Smooth muscle cell (in vitro differentiated cells): Measurements from ENCODE around the gene STRAP. TPM values are rescaled to one million over a fixed set of nuclear protein-coding genes. Genes with fewer than 3 reads are reported as not detected.
"Not testable (repeated sequence)": the region's sequence is repeated elsewhere in the genome, so short reads cannot be mapped to it uniquely, and the experiment has no call there.

Experiments used
- DNase-seq: peaks from one replicate; lab custom pipeline; 2025; ENCODE audit not compliant: unreplicated experiment; lab: John Stamatoyannopoulos, UW
- H2AFZ ChIP-seq: fragments of 200-600 bp; sonication (generic); 2 replicates; pipeline ENCODE4 v1.6.0; 2016; ENCODE audit warnings: antibody characterized with exemption, low read depth, mild to moderate bottlenecking
- H3F3A ChIP-seq: fragments of 200-600 bp; sonication (generic); 2 replicates; pipeline ENCODE4 v1.6.0; 2017; ENCODE audit warnings: antibody characterized with exemption, low read depth
- H3K27ac ChIP-seq: fragments of 200-600 bp; sonication (generic); 2 replicates; pipeline ENCODE4 v1.5.1; 2016; ENCODE audit warnings: low read depth, mild to moderate bottlenecking
- H3K27me3 ChIP-seq: fragments of 200-600 bp; sonication (generic); 2 replicates; pipeline ENCODE4 v1.6.1; 2016; ENCODE audit warnings: low read depth, mild to moderate bottlenecking
- H3K36me3 ChIP-seq: fragments of 200-600 bp; sonication (generic); 2 replicates; pipeline ENCODE4 v1.5.1; 2016; ENCODE audit warnings: low read depth
- H3K4me1 ChIP-seq: fragments of 200-600 bp; sonication (generic); 2 replicates; pipeline ENCODE4 v1.5.1; 2016; ENCODE audit warnings: low read depth
- H3K4me2 ChIP-seq: fragments of 200-600 bp; sonication (generic); 2 replicates; pipeline ENCODE4 v1.6.0; 2016; ENCODE audit warnings: mild to moderate bottlenecking
- H3K4me3 ChIP-seq: fragments of 200-600 bp; sonication (generic); 2 replicates; pipeline ENCODE4 v1.5.1; 2016; ENCODE audit warnings: mild to moderate bottlenecking
- H3K79me2 ChIP-seq: fragments of 200-600 bp; sonication (generic); 2 replicates; pipeline ENCODE4 v1.6.0; 2016; ENCODE audit warnings: low read depth, mild to moderate bottlenecking
- H3K9ac ChIP-seq: fragments of 200-600 bp; sonication (generic); 2 replicates; pipeline ENCODE4 v1.6.0; 2016; ENCODE audit warnings: low read depth
- H3K9me3 ChIP-seq: fragments of 200-600 bp; sonication (generic); replicated peaks from 2 replicates; pipeline ENCODE4 v1.5.1; 2016; ENCODE audit warnings: low read depth
- H4K20me1 ChIP-seq: fragments of 200-600 bp; sonication (generic); 2 replicates; pipeline ENCODE4 v1.6.0; 2016; ENCODE audit warnings: low read depth
- CTCF ChIP-seq: fragments of 200-600 bp; sonication (generic); IDR thresholded peaks from 2 replicates; pipeline ENCODE4 v1.5.1; 2017; ENCODE audit warnings: borderline replicate concordance, mild to moderate bottlenecking, antibody characterized with exemption; ENCODE audit not compliant: insufficient read depth, poor library complexity, severe bottlenecking
- WGBS: methylation state at CpG from one replicate; pipeline ENCODE4 v1.1.7; 2016; ENCODE audit warnings: low lambda C conversion rate; 5-methylcytosine and 5-hydroxymethylcytosine counted together
- polyA plus RNA-seq: library from polyadenylated mRNA; unstranded; fragments of >200 nt; fragmentation: Nextera tagmentation; extraction: Ambion mirVana; gene quantifications from 2 replicates; pipeline ENCODE4 v1.2.1, GENCODE V29; 2016
- total RNA-seq: library from RNA; depleted of rRNA; stranded (reverse); fragments of >200 nt; gene quantifications from 2 replicates; pipeline ENCODE4 v1.2.3, GENCODE V29; 2014

The STRAP gene
- total and polyA plus RNA-seq, 2 experiments from 2014 or later, result 172 to 225 TPM

GRCh38 chr12:15942475-15942874 is 60.3 kb downstream of the STRAP start:
- H3F3A ChIP-seq, result no peaks in the 10 kb centered on the region
- no peaks in the 10 kb centered on the region for H3K9me3 ChIP-seq
- H4K20me1 ChIP-seq, result no peaks in the 10 kb centered on the region
- no peaks in the 10 kb centered on the region for H3K4me1 ChIP-seq
- no peak overlapping the region for H3K27ac ChIP-seq
- no peak for DNase-seq
- no peaks in the 10 kb centered on the region for H3K36me3 ChIP-seq
- no peak overlapping the region for H3K9ac ChIP-seq
- H3K79me2 ChIP-seq, result peaks cover 27% of the 10 kb centered on the region
- no peak overlapping the region for H3K4me3 ChIP-seq
- no peak for TF ChIP-seq CTCF
- WGBS, result 93% methylated on average over 5 of the region's 5 CpGs
- no peak overlapping the region for H2AFZ ChIP-seq
- H3K27me3 ChIP-seq, result no peaks in the 10 kb centered on the region
- no peak overlapping the region for H3K4me2 ChIP-seq

- H3K9me3 ChIP-seq, H3F3A ChIP-seq, H3K4me2 ChIP-seq, H3K27ac ChIP-seq, H3K4me1 ChIP-seq, H2AFZ ChIP-seq, H3K27me3 ChIP-seq, H3K4me3 ChIP-seq, DNase-seq, H4K20me1 ChIP-seq, H3K36me3 ChIP-seq, H3K9ac ChIP-seq: not testable (repeated sequence)
- peaks cover 27% of the 10 kb centered on the region for H3K79me2 ChIP-seq
- WGBS, result 99% methylated on average over 4 of the region's 5 CpGs
These were observed 61.3 kb downstream of the STRAP start for GRCh38 chr12:15943519-15943918.

GRCh38 chr12:15948461-15948860 is 66.3 kb downstream of the STRAP start:
- not testable (repeated sequence) for H3K27me3 ChIP-seq, H3K4me3 ChIP-seq, H3K9me3 ChIP-seq, H3K9ac ChIP-seq, H3K4me2 ChIP-seq, H3K36me3 ChIP-seq, H3F3A ChIP-seq, H3K27ac ChIP-seq, H3K79me2 ChIP-seq, H4K20me1 ChIP-seq, H3K4me1 ChIP-seq, DNase-seq, H2AFZ ChIP-seq
- 88% methylated on average over 10 of the region's 10 CpGs for WGBS

Other genes starting within 250 kb of the STRAP start
- 44.1 and 68.3 TPM in 2 replicates for gene EPS8, start 93.0 kb upstream of the STRAP start, total RNA-seq
- gene EPS8, start 93.0 kb upstream of the STRAP start, polyA plus RNA-seq, result 22.9 and 27.5 TPM in 2 replicates
- gene DERA, start 28.9 kb downstream of the STRAP start, total RNA-seq, result 22.4 and 35.1 TPM in 2 replicates
- 23.3 and 29.4 TPM in 2 replicates for gene DERA, start 28.9 kb downstream of the STRAP start, polyA plus RNA-seq